OCI-LY1 (cell line): Measurements from ENCODE around the gene HYI.

Experiments
- CTCF ChIP-seq: fragments of 200-600 bp; sonication (generic), shearing (Covaris generic); IDR thresholded peaks from 2 replicates; pipeline ENCODE4 v1.5.1; 2017; ENCODE audit warnings: mild to moderate bottlenecking, antibody characterized with exemption, low read length, moderate library complexity, mixed read lengths
- EZH2 ChIP-seq: fragments of 200-600 bp; sonication (generic), shearing (Covaris generic); IDR thresholded peaks from 2 replicates; pipeline ENCODE4 v1.8.0; 2017; ENCODE audit warnings: borderline replicate concordance, mixed run types, mild to moderate bottlenecking, antibody characterized with exemption, low read length, moderate library complexity, mixed read lengths

- TF ChIP-seq CTCF (no peak), EZH2 (no peak)
Observed at GRCh38 chr1:43415901-43416300, 37.8 kb downstream of the HYI start.
